Progenitor cell of endocrine pancreas (in vitro differentiated cells): Measurements from ENCODE around the gene PGGHG. TPM values are rescaled to one million over a fixed set of nuclear protein-coding genes. Genes with fewer than 3 reads are reported as not detected.
A peak's percentile ranks its signal among the peaks of the same experiment; 100 is the strongest.

ENCODE experiments used
- DNase-seq: peaks from one replicate; pipeline ENCODE4 v3.0.0; 2021; ENCODE audit warnings: low spot score; ENCODE audit not compliant: unreplicated experiment
- H3K27ac Mint-ChIP-seq: 2 replicates; pipeline ENCODE4 v1.8.0; 2021; ENCODE audit warnings: mild to moderate bottlenecking, moderate library complexity, mixed read lengths
- H3K27me3 Mint-ChIP-seq: 2 replicates; pipeline ENCODE4 v1.8.0; 2021; ENCODE audit warnings: mixed read lengths
- H3K36me3 Mint-ChIP-seq: 2 replicates; pipeline ENCODE4 v1.8.0; 2022; ENCODE audit warnings: mixed read lengths; ENCODE audit not compliant: insufficient read depth
- H3K4me1 Mint-ChIP-seq: 2 replicates; pipeline ENCODE4 v1.8.0; 2021; ENCODE audit warnings: low read depth, mixed read lengths
- H3K4me3 Mint-ChIP-seq: 2 replicates; pipeline ENCODE4 v1.8.0; 2021; ENCODE audit warnings: low read depth, mild to moderate bottlenecking, moderate library complexity, mixed read lengths
- H3K9me3 Mint-ChIP-seq: 2 replicates; pipeline ENCODE4 v1.8.0; 2021; ENCODE audit warnings: low read depth, mixed read lengths
- CTCF ChIP-seq: fragments of 200-600 bp; sonication (generic); IDR thresholded peaks from one replicate; pipeline ENCODE4 v1.5.0; 2021; ENCODE audit warnings: antibody characterized with exemption, mild to moderate bottlenecking; ENCODE audit not compliant: unreplicated experiment
- total RNA-seq: library from RNA; stranded (reverse); gene quantifications from 2 replicates; pipeline ENCODE4 v1.2.1, GENCODE V29; 2021

The PGGHG gene
- total RNA-seq, 1 donor from 2014 or later: 67.0 TPM

GRCh38 chr11:250274-250673 lies 38.7 kb upstream of the PGGHG start:
- H3K9me3 Mint-ChIP-seq: no peaks in the 10 kb centered on the region
- TF ChIP-seq CTCF: no peak
- H3K27ac Mint-ChIP-seq: no peak overlapping the region
- no peaks in the 10 kb centered on the region for H3K27me3 Mint-ChIP-seq
- H3K4me1 Mint-ChIP-seq: no peaks in the 10 kb centered on the region
- peaks cover 31% of the 10 kb centered on the region for H3K36me3 Mint-ChIP-seq
- DNase-seq: no peak
- no peak overlapping the region for H3K4me3 Mint-ChIP-seq

GRCh38 chr11:250740-251299 lies 38.1 kb upstream of the PGGHG start:
- DNase-seq: peak; percentile 43
- peak; percentile 72 for TF ChIP-seq CTCF
- Mint-ChIP-seq H3K9me3 (no peaks in the 10 kb centered on the region), H3K27ac (no peak overlapping the region), H3K4me1 (no peaks in the 10 kb centered on the region), H3K27me3 (no peaks in the 10 kb centered on the region), H3K36me3 (peaks cover 29% of the 10 kb centered on the region), H3K4me3 (no peak overlapping the region)

DNA sequence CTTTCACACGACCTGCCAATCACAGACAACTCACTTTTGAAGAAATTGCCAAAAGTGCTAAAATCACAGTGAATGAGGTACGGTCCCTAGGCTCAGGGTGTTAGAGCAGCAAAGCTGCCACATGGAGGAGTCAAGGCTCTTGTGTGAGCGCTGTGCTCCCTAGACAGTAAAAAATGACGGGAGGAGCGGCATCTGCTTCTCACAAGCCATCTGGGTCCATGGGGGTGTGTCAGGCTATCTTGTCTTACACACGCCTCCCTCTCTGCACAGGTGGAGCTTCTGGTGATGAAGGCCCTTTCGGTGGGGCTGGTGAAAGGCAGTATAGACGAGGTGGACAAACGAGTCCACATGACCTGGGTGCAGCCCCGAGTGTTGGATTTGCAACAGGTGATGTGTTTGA lies 37.4 kb upstream of the PGGHG start:
- no peak for TF ChIP-seq CTCF
- no peak for DNase-seq
- Mint-ChIP-seq H3K36me3 (peaks cover 29% of the 10 kb centered on the region), H3K4me3 (no peak overlapping the region), H3K27ac (no peak overlapping the region), H3K27me3 (no peaks in the 10 kb centered on the region), H3K4me1 (no peaks in the 10 kb centered on the region), H3K9me3 (no peaks in the 10 kb centered on the region)

DNA sequence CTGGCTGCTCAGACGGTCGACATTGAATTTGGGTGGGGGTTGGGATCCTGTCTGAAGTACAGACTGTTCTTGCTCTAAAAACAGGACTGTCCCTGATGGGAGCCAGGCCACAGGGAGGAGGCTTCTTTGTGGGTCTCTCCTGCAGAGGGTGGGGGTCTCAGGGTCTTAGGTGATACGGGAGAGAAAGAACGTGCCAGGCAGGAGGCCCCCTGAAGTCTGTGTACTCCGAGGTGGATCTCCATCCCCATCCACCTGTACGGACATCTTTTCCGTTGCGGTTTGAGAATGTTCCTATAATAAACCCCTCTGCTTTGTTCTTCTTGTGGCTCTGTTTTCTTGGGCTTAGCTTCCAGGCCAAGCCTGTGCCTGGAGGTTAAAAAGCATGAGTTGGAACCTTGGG lies 36.3 kb upstream of the PGGHG start:
- H3K9me3 Mint-ChIP-seq: no peaks in the 10 kb centered on the region

GRCh38 chr11:253160-253885 lies 35.6 kb upstream of the PGGHG start:
- TF ChIP-seq CTCF: no peak
- H3K4me3 Mint-ChIP-seq: no peak overlapping the region

More for the DNA sequence above, 36.3 kb upstream of the PGGHG start:
- Mint-ChIP-seq H3K4me1 (no peaks in the 10 kb centered on the region), H3K36me3 (peaks cover 26% of the 10 kb centered on the region), H3K27me3 (no peaks in the 10 kb centered on the region), H3K4me3 (no peak overlapping the region), H3K27ac (no peak overlapping the region)
- DNase-seq: no peak
- TF ChIP-seq CTCF: no peak

More at GRCh38 chr11:253160-253885, 35.6 kb upstream of the PGGHG start:
- Mint-ChIP-seq H3K9me3 (no peaks in the 10 kb centered on the region), H3K27me3 (peaks cover 4% of the 10 kb centered on the region), H3K36me3 (peaks cover 22% of the 10 kb centered on the region), H3K4me1 (no peaks in the 10 kb centered on the region), H3K27ac (no peak overlapping the region)
- DNase-seq: no peak
